ENCODE data around the gene PTCSC3. TPM values are rescaled to one million over a fixed set of nuclear protein-coding genes. Genes with fewer than 3 reads are reported as not detected.

Gene PTCSC3
- total and polyA plus RNA-seq, 2 donors = not detected

DNA sequence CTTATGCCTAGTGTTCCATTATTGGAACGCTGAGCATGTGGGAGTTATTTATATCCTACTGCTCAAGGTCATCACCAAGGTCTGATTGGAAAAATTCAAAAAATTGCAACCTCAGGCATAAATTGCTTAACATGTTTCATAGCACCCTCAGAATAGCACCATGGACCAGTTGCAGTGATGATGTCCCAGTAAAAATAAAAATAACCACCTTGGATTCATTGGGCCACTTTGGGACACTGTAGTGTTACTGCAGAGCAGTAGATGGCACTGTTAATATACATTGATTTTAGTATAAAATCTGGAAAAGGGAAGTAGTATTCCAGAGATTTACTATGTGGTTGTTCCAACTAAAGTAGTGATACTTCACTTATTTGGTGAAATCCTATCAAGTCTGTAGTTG, 31.0 kb upstream of the PTCSC3 start:
- DNase-seq (ENCODE audit: extremely low spot score) = no peak
- 90% methylated on average over 1 of the region's 1 CpG for WGBS
- no peak overlapping the region for H3K27ac ChIP-seq (ENCODE audit: low read depth)

DNA sequence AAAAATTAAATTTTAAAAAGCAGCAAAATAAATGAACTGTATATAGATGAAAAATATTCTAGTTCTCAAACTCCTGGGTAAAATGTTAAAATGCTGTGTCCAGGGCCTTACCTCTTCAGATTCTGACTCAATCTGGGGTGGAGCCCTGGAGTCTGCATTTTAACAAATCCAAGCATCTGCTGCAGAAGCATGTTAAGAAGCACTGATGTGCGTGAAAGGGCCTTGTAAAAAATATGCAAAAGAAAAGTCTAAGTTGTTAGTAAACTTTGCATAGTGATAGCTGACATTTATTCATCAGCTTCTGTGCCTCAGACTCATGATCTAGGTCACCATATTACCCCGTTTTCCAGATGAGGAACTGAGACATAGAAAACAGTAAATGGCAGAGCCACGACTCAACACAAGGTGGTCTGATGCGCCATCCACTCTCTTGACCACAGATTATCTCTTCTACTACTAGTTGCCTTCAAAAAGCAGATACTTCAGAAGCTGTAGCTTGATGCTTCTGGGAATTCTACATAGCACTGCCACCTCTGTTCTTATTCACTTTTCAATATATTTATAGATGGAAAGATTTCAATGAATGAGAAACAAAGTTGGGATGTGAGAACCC, 28.0 kb upstream of the PTCSC3 start:
- 79% methylated on average over 4 of the region's 4 CpGs for WGBS
- Histone ChIP-seq H3K4me1 (ENCODE audit: insufficient read depth) (no peaks in the 10 kb centered on the region), H3K4me3 (ENCODE audit: low read depth, low read length) (no peak overlapping the region), H3K27ac (ENCODE audit: low read depth) (no peak overlapping the region), H3K36me3 (ENCODE audit: insufficient read depth) (no peaks in the 10 kb centered on the region)
- DNase-seq (ENCODE audit: extremely low spot score) = no peak

More for the DNA sequence above, 31.0 kb upstream of the PTCSC3 start:
- H3K36me3 ChIP-seq (ENCODE audit: insufficient read depth) = no peaks in the 10 kb centered on the region
- H3K4me3 ChIP-seq (ENCODE audit: low read depth, low read length) = no peak overlapping the region
- H3K4me1 ChIP-seq (ENCODE audit: insufficient read depth) = no peaks in the 10 kb centered on the region

DNA sequence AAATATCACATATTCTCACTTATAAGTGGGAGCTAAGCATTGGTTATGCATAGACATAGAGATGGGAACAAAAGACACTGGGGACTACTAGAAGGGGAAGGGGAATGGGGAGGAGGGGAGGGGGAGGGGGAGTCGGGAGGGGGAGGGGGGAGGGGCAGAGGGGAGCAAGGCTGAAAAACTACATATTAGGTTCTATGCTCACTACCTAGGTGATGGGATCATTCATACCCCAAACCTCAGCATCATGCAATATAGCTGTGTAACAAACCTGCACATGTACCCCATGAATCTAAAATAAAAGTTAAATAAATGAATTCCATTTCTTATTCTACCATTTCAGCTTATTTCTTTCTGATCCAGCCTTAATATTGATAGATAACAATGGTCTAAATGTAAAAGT, 21.9 kb upstream of the PTCSC3 start:
- no peak overlapping the region for H3K27ac ChIP-seq (ENCODE audit: low read depth)
- DNase-seq (ENCODE audit: extremely low spot score) = no peak
- no peaks in the 10 kb centered on the region for H3K4me1 ChIP-seq (ENCODE audit: insufficient read depth)
- WGBS = 14% methylated on average over 1 of the region's 1 CpG
- no peaks in the 10 kb centered on the region for H3K36me3 ChIP-seq (ENCODE audit: insufficient read depth)
- no peak overlapping the region for H3K4me3 ChIP-seq (ENCODE audit: low read depth, low read length)

DNA sequence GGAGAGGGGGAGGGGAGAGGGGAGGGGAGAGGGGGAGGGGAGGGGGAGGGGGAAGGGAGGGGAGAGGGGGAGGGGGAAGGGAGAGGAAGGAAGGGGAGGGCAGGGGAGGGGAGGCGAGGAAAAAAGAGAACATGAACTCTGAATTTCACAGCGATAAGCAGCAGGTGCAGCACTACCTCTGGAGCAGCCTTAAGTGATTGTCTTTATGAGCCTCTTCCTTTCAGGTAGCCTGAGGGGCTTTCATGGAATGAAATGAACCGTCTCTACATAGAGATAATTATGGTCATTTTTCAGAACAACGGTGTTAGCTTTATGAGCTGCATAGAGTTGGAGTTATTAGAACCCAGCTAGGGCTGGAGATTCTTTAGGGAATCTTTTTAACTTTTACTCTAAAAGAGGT, 18.1 kb upstream of the PTCSC3 start:
- 83% methylated on average over 4 of the region's 4 CpGs for WGBS
- no peak overlapping the region for H3K27ac ChIP-seq (ENCODE audit: low read depth)
- no peak for DNase-seq (ENCODE audit: extremely low spot score)
- H3K4me3 ChIP-seq (ENCODE audit: low read depth, low read length) = no peak overlapping the region
- H3K36me3 ChIP-seq (ENCODE audit: insufficient read depth) = no peaks in the 10 kb centered on the region
- H3K4me1 ChIP-seq (ENCODE audit: insufficient read depth) = no peaks in the 10 kb centered on the region

DNA sequence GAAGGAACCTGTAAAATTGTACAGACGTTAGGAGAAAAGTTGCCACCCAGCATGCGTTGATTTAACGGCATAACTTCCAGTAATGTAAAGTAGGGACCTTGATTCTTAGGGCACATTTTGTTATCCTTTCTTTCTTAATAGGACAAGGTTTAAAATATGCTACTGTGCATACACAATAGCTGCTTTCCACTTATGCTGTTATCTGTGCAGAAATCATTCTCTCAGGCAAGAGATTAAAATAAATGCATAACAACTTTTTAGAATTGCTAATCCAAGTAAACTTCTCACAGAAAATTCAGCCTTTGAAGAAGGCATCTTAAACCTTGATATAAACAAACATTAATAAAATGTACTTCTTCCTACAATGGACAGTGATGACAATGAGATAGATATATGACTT, 16.0 kb upstream of the PTCSC3 start:
- 65% methylated on average over 3 of the region's 3 CpGs for WGBS
- Histone ChIP-seq H3K36me3 (ENCODE audit: insufficient read depth) (no peaks in the 10 kb centered on the region), H3K27ac (ENCODE audit: low read depth) (no peak overlapping the region), H3K4me3 (ENCODE audit: low read depth, low read length) (no peak overlapping the region), H3K4me1 (ENCODE audit: insufficient read depth) (no peaks in the 10 kb centered on the region)
- no peak for DNase-seq (ENCODE audit: extremely low spot score)

DNA sequence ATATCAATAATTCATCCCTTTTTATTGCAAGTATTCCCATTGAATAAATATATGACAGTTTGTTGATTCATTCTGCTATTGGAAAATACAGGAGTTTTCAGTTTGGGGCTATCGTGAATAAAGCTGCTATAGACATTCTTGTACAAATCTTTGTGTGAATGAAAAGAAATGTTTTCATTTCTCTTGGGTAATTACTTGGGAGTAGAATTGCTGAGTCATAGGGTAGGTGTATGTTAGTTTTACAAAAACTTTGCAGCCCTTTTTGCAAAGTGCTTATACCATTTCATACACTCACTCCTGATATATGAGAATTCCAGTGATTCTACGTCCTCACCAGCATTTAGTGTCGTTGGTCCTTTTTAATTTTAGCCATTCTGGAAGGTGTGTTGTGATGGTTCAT, 6.9 kb upstream of the PTCSC3 start:
- Histone ChIP-seq H3K4me3 (ENCODE audit: low read depth, low read length) (no peak overlapping the region), H3K27ac (ENCODE audit: low read depth) (no peak overlapping the region), H3K4me1 (ENCODE audit: insufficient read depth) (no peaks in the 10 kb centered on the region), H3K36me3 (ENCODE audit: insufficient read depth) (no peaks in the 10 kb centered on the region)
- no peak for DNase-seq (ENCODE audit: extremely low spot score)
- WGBS = 76% methylated on average over 3 of the region's 3 CpGs

DNA sequence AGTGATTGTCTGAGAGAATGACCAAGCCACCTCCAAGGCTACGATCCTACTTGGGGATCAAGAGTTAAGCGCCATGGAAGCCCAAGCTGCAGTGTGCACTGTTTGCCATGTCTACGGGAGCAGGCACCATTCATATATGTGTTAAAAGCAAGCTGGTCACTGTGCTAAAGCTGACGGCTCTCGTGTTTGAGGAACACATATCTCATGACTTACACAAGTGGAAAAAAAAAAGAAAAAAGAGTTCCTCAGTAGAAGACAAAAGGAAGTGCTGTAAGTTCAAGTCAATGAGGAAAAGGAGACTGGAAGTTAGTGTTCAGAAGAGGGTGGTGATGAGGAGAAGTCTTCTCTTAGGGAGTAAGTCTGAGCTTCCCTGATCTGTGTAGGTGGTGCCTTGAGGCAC, 4.9 kb upstream of the PTCSC3 start:
- DNase-seq (ENCODE audit: extremely low spot score) = no peak
- Histone ChIP-seq H3K4me1 (ENCODE audit: insufficient read depth) (no peaks in the 10 kb centered on the region), H3K36me3 (ENCODE audit: insufficient read depth) (no peaks in the 10 kb centered on the region), H3K27ac (ENCODE audit: low read depth) (no peak overlapping the region), H3K4me3 (ENCODE audit: low read depth, low read length) (no peak overlapping the region)
- WGBS = 80% methylated on average over 5 of the region's 5 CpGs

DNA sequence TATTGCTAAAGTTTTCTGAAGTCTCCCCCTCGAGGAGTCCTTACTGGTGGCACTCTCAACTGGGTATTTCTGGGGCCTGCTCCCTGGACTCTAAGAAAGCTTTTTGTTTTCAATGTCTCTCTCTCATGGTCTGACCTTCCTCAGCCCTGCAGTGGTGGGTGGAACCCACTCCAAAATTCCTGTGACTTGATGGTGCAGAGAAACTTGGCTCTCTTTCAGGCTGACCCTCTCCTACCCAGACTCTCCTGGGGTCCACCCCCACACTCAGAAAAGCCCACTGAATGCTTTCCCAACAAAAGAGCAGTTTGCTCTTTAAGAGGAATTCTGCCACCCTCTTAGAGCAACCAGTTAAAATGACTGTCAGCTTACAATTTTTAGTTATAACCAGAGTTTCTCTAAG, 967 bp upstream of the PTCSC3 start:
- WGBS = 44% methylated on average over 1 of the region's 1 CpG
- Histone ChIP-seq H3K4me3 (ENCODE audit: low read depth, low read length) (no peak overlapping the region), H3K27ac (ENCODE audit: low read depth) (no peak overlapping the region), H3K36me3 (ENCODE audit: insufficient read depth) (no peaks in the 10 kb centered on the region), H3K4me1 (ENCODE audit: insufficient read depth) (no peaks in the 10 kb centered on the region)
- DNase-seq (ENCODE audit: extremely low spot score) = no peak

DNA sequence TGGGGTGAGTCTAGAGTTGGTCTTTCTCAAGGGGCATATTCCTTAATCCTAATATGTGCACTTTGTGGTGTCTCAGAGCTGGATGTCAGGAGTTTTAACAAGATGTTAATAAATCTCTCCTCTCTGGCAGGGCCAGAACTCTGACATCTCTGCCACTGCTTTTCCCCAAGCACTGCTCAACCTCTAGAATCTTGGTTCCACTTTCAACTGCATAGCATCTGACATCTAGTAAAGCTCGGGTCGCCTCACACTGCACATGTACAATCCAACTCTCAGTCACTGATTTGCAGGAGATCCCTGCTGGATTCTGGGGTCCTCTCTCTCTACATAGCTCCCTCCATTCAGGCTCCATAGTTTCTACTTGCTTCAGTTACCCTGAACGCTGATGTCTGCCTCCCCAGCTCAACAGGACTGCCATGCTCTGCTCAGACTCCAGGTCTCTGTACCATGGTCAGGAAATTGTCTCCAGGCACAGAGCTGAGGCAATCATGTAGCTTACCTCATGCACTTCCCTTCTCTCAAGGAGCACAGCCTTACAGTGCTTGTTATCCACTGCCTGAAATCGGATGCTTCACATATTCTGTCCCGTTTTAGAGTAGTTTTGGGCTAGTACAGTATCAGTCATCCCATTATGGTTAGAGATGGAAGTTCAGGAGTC, 1.6 kb downstream of the PTCSC3 start:
- WGBS = 77% methylated on average over 5 of the region's 5 CpGs
- DNase-seq (ENCODE audit: extremely low spot score) = no peak
- Histone ChIP-seq H3K4me3 (ENCODE audit: low read depth, low read length) (no peak overlapping the region), H3K36me3 (ENCODE audit: insufficient read depth) (no peaks in the 10 kb centered on the region), H3K4me1 (ENCODE audit: insufficient read depth) (no peaks in the 10 kb centered on the region), H3K27ac (ENCODE audit: low read depth) (no peak overlapping the region)

DNA sequence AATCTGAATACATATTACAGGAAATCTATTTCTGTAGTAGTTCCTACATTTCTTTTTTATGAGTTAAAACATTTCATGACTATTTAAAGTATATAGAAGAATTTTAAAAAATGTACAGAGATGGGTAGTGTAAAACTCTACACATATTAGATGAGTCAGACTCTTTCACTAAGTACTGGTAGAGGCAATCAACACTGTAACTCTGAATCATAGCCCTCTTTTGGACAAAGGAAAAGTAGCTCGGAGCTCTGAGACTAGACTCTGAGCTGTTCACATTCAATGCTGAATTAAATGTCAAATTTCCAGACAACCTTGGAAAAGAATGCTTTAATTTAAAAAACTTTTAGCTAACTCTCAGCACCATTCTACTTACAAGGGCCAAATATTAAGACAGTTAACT, 3.4 kb downstream of the PTCSC3 start:
- no peak overlapping the region for H3K27ac ChIP-seq (ENCODE audit: low read depth)
- H3K4me1 ChIP-seq (ENCODE audit: insufficient read depth) = no peaks in the 10 kb centered on the region
- no peaks in the 10 kb centered on the region for H3K36me3 ChIP-seq (ENCODE audit: insufficient read depth)
- no peak for DNase-seq (ENCODE audit: extremely low spot score)
- no peak overlapping the region for H3K4me3 ChIP-seq (ENCODE audit: low read depth, low read length)
- WGBS = 53% methylated on average over 1 of the region's 1 CpG

DNA sequence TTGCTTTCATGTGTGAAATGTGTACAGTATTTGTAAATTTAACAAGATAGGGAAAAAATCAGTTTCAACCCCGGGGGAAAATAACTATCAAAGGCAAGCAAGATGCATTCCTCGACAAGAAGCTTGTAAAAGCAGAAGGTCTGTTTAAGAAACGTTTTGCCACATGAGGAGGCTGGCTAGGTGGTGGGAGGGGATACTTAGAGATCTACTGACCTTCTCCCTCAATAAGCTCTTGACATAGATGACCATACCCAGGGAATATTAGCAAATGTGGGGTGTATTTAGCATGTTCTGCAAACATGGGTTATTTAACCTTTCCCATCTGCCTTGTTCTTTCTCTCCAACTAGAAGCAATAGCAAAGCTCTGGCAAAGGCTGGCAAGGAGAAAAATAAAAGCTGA, 4.9 kb downstream of the PTCSC3 start:
- Histone ChIP-seq H3K4me3 (ENCODE audit: low read depth, low read length) (no peak overlapping the region), H3K27ac (ENCODE audit: low read depth) (no peak overlapping the region), H3K4me1 (ENCODE audit: insufficient read depth) (no peaks in the 10 kb centered on the region), H3K36me3 (ENCODE audit: insufficient read depth) (no peaks in the 10 kb centered on the region)
- 20% methylated on average over 3 of the region's 3 CpGs for WGBS
- no peak for DNase-seq (ENCODE audit: extremely low spot score)

DNA sequence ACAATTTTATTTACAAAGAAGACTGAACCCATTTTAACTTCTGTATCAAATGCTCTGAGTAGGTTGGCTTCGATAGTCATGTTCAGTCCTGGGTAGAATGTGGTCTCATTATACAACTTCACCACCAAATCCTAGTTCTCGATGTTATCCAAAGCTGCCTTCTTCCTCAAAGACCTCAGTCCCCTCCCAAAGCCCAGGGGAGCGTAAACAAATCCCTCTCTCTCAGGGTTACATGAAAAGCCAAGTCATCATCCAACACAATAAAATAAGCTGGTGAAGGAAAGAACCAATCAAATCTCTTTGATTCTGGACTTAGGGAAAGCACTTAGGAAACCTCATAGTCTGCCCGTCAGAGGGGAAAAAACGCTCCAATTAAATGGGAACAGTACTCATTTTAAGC, 9.1 kb downstream of the PTCSC3 start:
- 37% methylated on average over 5 of the region's 5 CpGs for WGBS
- no peak overlapping the region for H3K27ac ChIP-seq (ENCODE audit: low read depth)
- no peak for DNase-seq (ENCODE audit: extremely low spot score)
- no peak overlapping the region for H3K4me3 ChIP-seq (ENCODE audit: low read depth, low read length)
- no peaks in the 10 kb centered on the region for H3K4me1 ChIP-seq (ENCODE audit: insufficient read depth)
- no peaks in the 10 kb centered on the region for H3K36me3 ChIP-seq (ENCODE audit: insufficient read depth)

DNA sequence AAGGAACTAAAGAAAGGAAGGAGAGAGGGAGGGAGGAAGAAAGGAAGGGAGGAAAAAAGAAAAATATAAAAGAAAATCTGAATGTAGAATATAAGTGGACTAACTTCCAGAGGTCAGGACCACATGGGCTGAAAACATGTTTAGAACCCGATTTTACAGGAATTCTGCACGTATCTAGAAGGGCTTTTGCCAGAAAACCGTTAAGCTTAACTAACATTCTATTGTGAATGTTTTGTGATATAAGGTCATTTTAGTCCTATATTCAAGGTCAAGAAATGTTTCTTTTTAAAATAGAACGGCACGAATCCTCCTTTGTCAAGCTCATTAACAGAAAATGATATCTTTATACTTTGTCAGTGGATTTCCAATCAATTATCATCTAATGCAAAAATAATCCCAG, 13.1 kb downstream of the PTCSC3 start:
- no peak overlapping the region for H3K4me3 ChIP-seq (ENCODE audit: low read depth, low read length)
- 64% methylated on average over 5 of the region's 5 CpGs for WGBS

DNA sequence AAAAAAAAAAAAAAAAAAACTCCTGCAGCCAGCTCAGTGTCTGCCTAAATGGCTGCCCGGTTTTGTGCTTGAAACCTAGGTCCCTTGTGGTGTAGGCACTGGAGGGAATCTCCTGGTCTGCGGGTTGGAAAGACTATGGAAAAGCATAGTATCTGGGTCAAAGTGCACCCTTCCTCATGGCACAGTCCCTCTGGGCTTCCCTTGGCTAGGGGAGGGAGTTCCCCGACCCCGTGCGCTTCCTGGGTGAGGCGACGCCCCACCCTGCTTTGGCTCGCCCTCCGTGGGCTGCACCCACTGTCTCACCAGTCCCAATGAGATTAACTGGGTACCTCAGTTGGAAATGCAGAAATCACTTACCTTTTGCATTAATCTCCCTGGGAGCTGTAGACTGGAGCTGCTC, 14.3 kb downstream of the PTCSC3 start:
- DNase-seq (ENCODE audit: extremely low spot score) = no peak
- no peaks in the 10 kb centered on the region for H3K4me1 ChIP-seq (ENCODE audit: insufficient read depth)
- no peaks in the 10 kb centered on the region for H3K36me3 ChIP-seq (ENCODE audit: insufficient read depth)
- no peak overlapping the region for H3K27ac ChIP-seq (ENCODE audit: low read depth)
- 88% methylated on average over 9 of the region's 9 CpGs for WGBS
- H3K4me3 ChIP-seq (ENCODE audit: low read depth, low read length) = no peak overlapping the region

More for the DNA sequence above, 13.1 kb downstream of the PTCSC3 start:
- no peaks in the 10 kb centered on the region for H3K36me3 ChIP-seq (ENCODE audit: insufficient read depth)
- no peak overlapping the region for H3K27ac ChIP-seq (ENCODE audit: low read depth)
- no peak for DNase-seq (ENCODE audit: extremely low spot score)
- no peaks in the 10 kb centered on the region for H3K4me1 ChIP-seq (ENCODE audit: insufficient read depth)
